NOMO-1 treated with dmso at 0.1 percent for 144 hours (cell line): ENCODE results near the gene F13B.
"Not testable (repeated sequence)": the region's sequence is repeated elsewhere in the genome, so short reads cannot be mapped to it uniquely, and the experiment has no call there.

ENCODE experiments used
- DNase-seq: peaks from one replicate; lab custom pipeline; 2025; ENCODE audit not compliant: unreplicated experiment; lab: John Stamatoyannopoulos, UW

The F13B gene

GRCh38 chr1:197066719-197067456 lies at the start of gene F13B:
Gene F13B, minus strand, starts transcription at chr1:197067260. Its CDS starts 37 bp downstream, at chr1:197067223.
- DNase-seq, result no peak

- DNase-seq, result no peak
Observed at GRCh38 chr1:197116156-197116555, 49.1 kb upstream of the F13B start.

- no peak for DNase-seq
Observed at GRCh38 chr1:197106869-197107268, 39.8 kb upstream of the F13B start.

GRCh38 chr1:197103300-197103699 lies 36.2 kb upstream of the F13B start:
- no peak for DNase-seq

GRCh38 chr1:197101978-197102377 lies 34.9 kb upstream of the F13B start:
- DNase-seq, result no peak

- no peak for DNase-seq
Observed at GRCh38 chr1:197100677-197101076, 33.6 kb upstream of the F13B start.

- DNase-seq, result no peak
Observed at GRCh38 chr1:197099444-197099843, 32.4 kb upstream of the F13B start.

GRCh38 chr1:197096971-197097370 lies 29.9 kb upstream of the F13B start:
- not testable (repeated sequence) for DNase-seq

- DNase-seq, result no peak
Observed at GRCh38 chr1:197096137-197096536, 29.1 kb upstream of the F13B start.

- DNase-seq, result no peak
Observed at GRCh38 chr1:197093226-197093885, 26.3 kb upstream of the F13B start.

- DNase-seq, result no peak
Observed at GRCh38 chr1:197092491-197093023, 25.5 kb upstream of the F13B start.

GRCh38 chr1:197083474-197083873 lies 16.4 kb upstream of the F13B start:
- DNase-seq, result no peak

GRCh38 chr1:197081117-197081753 lies 14.2 kb upstream of the F13B start:
- DNase-seq, result no peak

- DNase-seq, result no peak
Observed at GRCh38 chr1:197080323-197080722, 13.3 kb upstream of the F13B start.

GRCh38 chr1:197076585-197076984 lies 9.5 kb upstream of the F13B start:
- DNase-seq, result no peak

GRCh38 chr1:197073978-197074377 lies 6.9 kb upstream of the F13B start:
- DNase-seq, result no peak

- no peak for DNase-seq
Observed at GRCh38 chr1:197067457-197067818, 378 bp upstream of the F13B start.

GRCh38 chr1:197066277-197066676 lies 783 bp downstream of the F13B start:
- DNase-seq, result no peak

- no peak for DNase-seq
Observed at GRCh38 chr1:197065559-197065958, 1.5 kb downstream of the F13B start.

GRCh38 chr1:197063212-197063611 lies 3.8 kb downstream of the F13B start:
- no peak for DNase-seq

- DNase-seq, result no peak
Observed at GRCh38 chr1:197062692-197063091, 4.4 kb downstream of the F13B start.

GRCh38 chr1:197049100-197049499 lies 18.0 kb downstream of the F13B start:
- DNase-seq, result no peak
